SK-N-SH treated with all-trans-retinoic acid at 6 μM for 48 hours (cell line): ENCODE data around the gene KANSL1L.

Experiments
- ATAC-seq: fragments of 200-7000 bp; cut with Tn5 transposase; 3 replicates; pipeline ENCODE4 v1.9.1; 2020; ENCODE audit warnings: mild to moderate bottlenecking, moderate library complexity
- ARNTL ChIP-seq: fragments of 450-650 bp; formaldehyde crosslinking; IDR thresholded peaks from 2 replicates; pipeline ENCODE4 v1.5.0; 2020; ENCODE audit warnings: low read depth, mild to moderate bottlenecking, moderate library complexity, borderline replicate concordance
- BACH2 ChIP-seq: fragments of 250-450 bp; sonication (Bioruptor Pico); IDR thresholded peaks from 2 replicates; pipeline ENCODE4 v1.9.0; 2021; ENCODE audit warnings: mild to moderate bottlenecking, borderline replicate concordance
- CSDC2 ChIP-seq: fragments of 250-450 bp; sonication (Bioruptor Pico); IDR thresholded peaks from 2 replicates; pipeline ENCODE4 v1.5.0; 2020; ENCODE audit warnings: mild to moderate bottlenecking, moderate library complexity
- ESRRG ChIP-seq: fragments of 250-450 bp; sonication (Bioruptor Pico); IDR thresholded peaks from 2 replicates; pipeline ENCODE4 v1.6.1; 2021; ENCODE audit warnings: mild to moderate bottlenecking
- GLIS3 ChIP-seq: fragments of 250-450 bp; sonication (Bioruptor Pico); IDR thresholded peaks from 2 replicates; pipeline ENCODE4 v1.5.0; 2020; ENCODE audit warnings: mild to moderate bottlenecking, moderate library complexity
- ISL1 ChIP-seq: fragments of 250-450 bp; sonication (Bioruptor Pico); IDR thresholded peaks from 2 replicates; pipeline ENCODE4 v2.1.2; 2022; ENCODE audit warnings: mild to moderate bottlenecking, moderate library complexity
- OSR1 ChIP-seq: fragments of 250-450 bp; sonication (Bioruptor Pico); IDR thresholded peaks from 2 replicates; pipeline ENCODE4 v1.8.0; 2022; ENCODE audit warnings: moderate library complexity, mild to moderate bottlenecking, inconsistent platforms
- PPARA ChIP-seq: fragments of 250-450 bp; sonication (Bioruptor Pico); IDR thresholded peaks from 2 replicates; pipeline ENCODE4 v1.5.0; 2020; ENCODE audit warnings: mild to moderate bottlenecking, borderline replicate concordance
- RARB ChIP-seq: fragments of 250-450 bp; sonication (Bioruptor Pico); IDR thresholded peaks from 2 replicates; pipeline ENCODE4 v1.8.0; 2021; ENCODE audit warnings: mild to moderate bottlenecking, moderate library complexity
- SNAI2 ChIP-seq: fragments of 250-450 bp; sonication (Bioruptor Pico); IDR thresholded peaks from 2 replicates; pipeline ENCODE4 v1.5.0; 2020; ENCODE audit warnings: mild to moderate bottlenecking, moderate library complexity
- TCF4 ChIP-seq: fragments of 250-450 bp; sonication (Bioruptor Pico); IDR thresholded peaks from 2 replicates; pipeline ENCODE4 v1.8.0; 2021; ENCODE audit warnings: mild to moderate bottlenecking, moderate library complexity, borderline replicate concordance
- TOX ChIP-seq: fragments of 250-450 bp; sonication (Bioruptor Pico); IDR thresholded peaks from 2 replicates; pipeline ENCODE4 v1.8.0; 2021; ENCODE audit warnings: mild to moderate bottlenecking, moderate library complexity, borderline replicate concordance
- ZC3H10 ChIP-seq: fragments of 250-450 bp; sonication (Bioruptor Pico); IDR thresholded peaks from 2 replicates; pipeline ENCODE4 v1.5.1; 2021; ENCODE audit warnings: mild to moderate bottlenecking, moderate library complexity
- ZFP3 ChIP-seq: fragments of 250-450 bp; sonication (Bioruptor Pico); IDR thresholded peaks from 2 replicates; pipeline ENCODE4 v1.5.0; 2020; ENCODE audit warnings: mild to moderate bottlenecking, moderate library complexity
- ZFP30 ChIP-seq: fragments of 450-650 bp; formaldehyde crosslinking; IDR thresholded peaks from 2 replicates; pipeline ENCODE4 v1.5.0; 2022; ENCODE audit warnings: mild to moderate bottlenecking, moderate library complexity
- ZNF565 ChIP-seq: fragments of 450-650 bp; formaldehyde crosslinking; conservative IDR thresholded peaks from 2 replicates; pipeline ENCODE4 v1.5.0; 2020; ENCODE audit warnings: low read depth, mild to moderate bottlenecking, moderate library complexity
- ZNF70 ChIP-seq: fragments of 450-650 bp; formaldehyde crosslinking; IDR thresholded peaks from 2 replicates; pipeline ENCODE4 v1.5.0; 2020; ENCODE audit warnings: mild to moderate bottlenecking, moderate library complexity
- ZNF8 ChIP-seq: fragments of 450-650 bp; formaldehyde crosslinking; IDR thresholded peaks from 2 replicates; pipeline ENCODE4 v1.5.0; 2020; ENCODE audit warnings: mild to moderate bottlenecking, moderate library complexity
- TF ChIP-seq, protein P1 (sequence below): fragments of 250-450 bp; sonication (Bioruptor Pico); IDR thresholded peaks from 2 replicates; pipeline ENCODE4 v1.5.1; 2021; ENCODE audit warnings: mild to moderate bottlenecking, moderate library complexity
- TF ChIP-seq, protein P2 (sequence below): fragments of 250-450 bp; sonication (Bioruptor Pico); IDR thresholded peaks from 2 replicates; pipeline ENCODE4 v1.5.1; 2020; ENCODE audit warnings: low read depth, mild to moderate bottlenecking, moderate library complexity
- TF ChIP-seq, protein P3 (sequence below): fragments of 250-450 bp; sonication (Bioruptor Pico); IDR thresholded peaks from 2 replicates; pipeline ENCODE4 v1.5.0; 2020; ENCODE audit warnings: mild to moderate bottlenecking, moderate library complexity
- TF ChIP-seq, protein P4 (sequence below): fragments of 250-450 bp; sonication (Bioruptor Pico); IDR thresholded peaks from 2 replicates; pipeline ENCODE4 v1.8.0; 2020; ENCODE audit warnings: mild to moderate bottlenecking, moderate library complexity, borderline replicate concordance
- TF ChIP-seq, protein P5 (sequence below): fragments of 250-450 bp; sonication (Bioruptor Pico); IDR thresholded peaks from 2 replicates; pipeline ENCODE4 v1.8.0; 2021; ENCODE audit warnings: low read depth, mild to moderate bottlenecking, moderate library complexity, borderline replicate concordance

The KANSL1L gene

DNA sequence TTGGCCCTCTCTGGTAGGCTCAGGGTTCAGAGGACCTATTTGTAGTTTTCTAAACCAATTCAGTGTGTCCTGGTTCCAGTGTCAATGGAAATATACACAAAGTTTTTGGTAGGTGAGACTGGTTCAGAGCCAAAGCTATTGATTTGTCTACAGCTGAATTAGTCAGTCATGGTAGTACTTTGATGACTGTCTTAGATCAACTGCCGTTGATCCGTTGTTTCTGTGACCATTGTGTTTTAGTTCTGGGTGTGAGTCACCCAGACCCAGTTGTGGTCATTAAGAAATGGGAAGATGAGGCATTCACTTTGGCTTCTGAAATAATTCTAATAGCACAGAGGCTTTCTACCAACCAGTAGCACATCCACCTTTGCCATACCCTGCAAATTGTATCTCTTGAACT lies 184.8 kb downstream of the KANSL1L start:
- TF ChIP-seq TOX = no peak
- TF ChIP-seq BACH2 = no peak
- TF ChIP-seq CSDC2 (CRISPR knock-in tag) = no peak
- no peak for TF ChIP-seq ZFP30
- no peak for TF ChIP-seq ZFP3 (CRISPR knock-in tag)
- no peak for TF ChIP-seq PPARA (CRISPR knock-in tag)
- TF ChIP-seq, protein P1, sequence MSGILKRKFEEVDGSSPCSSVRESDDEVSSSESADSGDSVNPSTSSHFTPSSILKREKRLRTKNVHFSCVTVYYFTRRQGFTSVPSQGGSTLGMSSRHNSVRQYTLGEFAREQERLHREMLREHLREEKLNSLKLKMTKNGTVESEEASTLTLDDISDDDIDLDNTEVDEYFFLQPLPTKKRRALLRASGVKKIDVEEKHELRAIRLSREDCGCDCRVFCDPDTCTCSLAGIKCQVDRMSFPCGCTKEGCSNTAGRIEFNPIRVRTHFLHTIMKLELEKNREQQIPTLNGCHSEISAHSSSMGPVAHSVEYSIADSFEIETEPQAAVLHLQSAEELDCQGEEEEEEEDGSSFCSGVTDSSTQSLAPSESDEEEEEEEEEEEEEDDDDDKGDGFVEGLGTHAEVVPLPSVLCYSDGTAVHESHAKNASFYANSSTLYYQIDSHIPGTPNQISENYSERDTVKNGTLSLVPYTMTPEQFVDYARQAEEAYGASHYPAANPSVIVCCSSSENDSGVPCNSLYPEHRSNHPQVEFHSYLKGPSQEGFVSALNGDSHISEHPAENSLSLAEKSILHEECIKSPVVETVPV (CRISPR knock-in tag) = no peak
- TF ChIP-seq, protein P2, sequence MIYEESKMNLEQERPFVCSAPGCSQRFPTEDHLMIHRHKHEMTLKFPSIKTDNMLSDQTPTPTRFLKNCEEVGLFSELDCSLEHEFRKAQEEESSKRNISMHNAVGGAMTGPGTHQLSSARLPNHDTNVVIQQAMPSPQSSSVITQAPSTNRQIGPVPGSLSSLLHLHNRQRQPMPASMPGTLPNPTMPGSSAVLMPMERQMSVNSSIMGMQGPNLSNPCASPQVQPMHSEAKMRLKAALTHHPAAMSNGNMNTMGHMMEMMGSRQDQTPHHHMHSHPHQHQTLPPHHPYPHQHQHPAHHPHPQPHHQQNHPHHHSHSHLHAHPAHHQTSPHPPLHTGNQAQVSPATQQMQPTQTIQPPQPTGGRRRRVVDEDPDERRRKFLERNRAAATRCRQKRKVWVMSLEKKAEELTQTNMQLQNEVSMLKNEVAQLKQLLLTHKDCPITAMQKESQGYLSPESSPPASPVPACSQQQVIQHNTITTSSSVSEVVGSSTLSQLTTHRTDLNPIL (CRISPR knock-in tag) = no peak
- no peak for TF ChIP-seq RARB
- no peak for TF ChIP-seq GLIS3
- TF ChIP-seq ZNF8 (CRISPR knock-in tag) = no peak
- no peak for TF ChIP-seq TCF4 (CRISPR knock-in tag)
- TF ChIP-seq ZNF565 (CRISPR knock-in tag) = no peak
- no peak for ATAC-seq

DNA sequence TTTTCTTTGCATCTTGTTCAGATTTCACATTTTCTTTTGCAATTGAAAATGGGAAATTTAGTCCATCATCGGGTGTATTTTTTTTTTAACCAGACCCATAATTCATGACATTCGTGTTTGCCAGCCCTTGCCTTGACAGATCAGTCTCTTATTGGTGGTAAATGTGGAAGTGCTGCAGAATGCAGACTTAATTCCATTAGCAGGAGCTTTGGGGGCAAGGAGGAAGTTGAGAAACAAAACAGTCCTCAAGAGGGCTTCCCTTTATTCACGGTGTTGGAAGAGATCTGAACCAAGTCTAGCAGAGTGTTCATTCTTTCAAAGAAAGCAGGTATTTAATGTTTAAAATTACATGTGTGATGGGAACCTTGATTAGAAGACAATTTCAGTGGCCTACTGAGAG lies 185.3 kb downstream of the KANSL1L start:
- TF ChIP-seq, protein P2 (CRISPR knock-in tag) = no peak
- no peak for TF ChIP-seq OSR1
- TF ChIP-seq ESRRG (CRISPR knock-in tag) = no peak
- TF ChIP-seq ZNF565 (CRISPR knock-in tag) = no peak
- TF ChIP-seq ZC3H10 (CRISPR knock-in tag) = no peak
- no peak for TF ChIP-seq ISL1
- TF ChIP-seq PPARA (CRISPR knock-in tag) = no peak
- TF ChIP-seq RARB = no peak
- no peak for TF ChIP-seq ZNF8 (CRISPR knock-in tag)
- ATAC-seq = no peak

DNA sequence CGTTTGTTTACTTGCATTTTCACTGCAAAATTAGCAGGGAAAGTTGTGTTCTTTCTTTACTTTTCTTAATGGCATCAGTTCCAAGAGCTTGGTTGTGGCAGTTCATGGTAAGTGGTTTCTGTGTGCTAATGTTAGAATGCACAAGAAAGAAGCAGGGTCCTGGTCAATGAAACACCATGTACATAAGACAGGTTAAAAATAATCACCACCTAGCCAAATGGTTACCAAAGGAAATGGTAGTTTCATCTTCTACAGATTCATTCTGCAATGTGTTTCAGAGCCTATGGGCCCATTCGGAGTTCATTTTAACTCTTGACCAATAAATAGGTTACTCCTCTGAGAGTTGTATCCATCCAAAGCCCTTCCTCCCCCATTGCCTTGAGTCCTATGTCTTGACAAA lies 186.9 kb downstream of the KANSL1L start:
- TF ChIP-seq, protein P3, sequence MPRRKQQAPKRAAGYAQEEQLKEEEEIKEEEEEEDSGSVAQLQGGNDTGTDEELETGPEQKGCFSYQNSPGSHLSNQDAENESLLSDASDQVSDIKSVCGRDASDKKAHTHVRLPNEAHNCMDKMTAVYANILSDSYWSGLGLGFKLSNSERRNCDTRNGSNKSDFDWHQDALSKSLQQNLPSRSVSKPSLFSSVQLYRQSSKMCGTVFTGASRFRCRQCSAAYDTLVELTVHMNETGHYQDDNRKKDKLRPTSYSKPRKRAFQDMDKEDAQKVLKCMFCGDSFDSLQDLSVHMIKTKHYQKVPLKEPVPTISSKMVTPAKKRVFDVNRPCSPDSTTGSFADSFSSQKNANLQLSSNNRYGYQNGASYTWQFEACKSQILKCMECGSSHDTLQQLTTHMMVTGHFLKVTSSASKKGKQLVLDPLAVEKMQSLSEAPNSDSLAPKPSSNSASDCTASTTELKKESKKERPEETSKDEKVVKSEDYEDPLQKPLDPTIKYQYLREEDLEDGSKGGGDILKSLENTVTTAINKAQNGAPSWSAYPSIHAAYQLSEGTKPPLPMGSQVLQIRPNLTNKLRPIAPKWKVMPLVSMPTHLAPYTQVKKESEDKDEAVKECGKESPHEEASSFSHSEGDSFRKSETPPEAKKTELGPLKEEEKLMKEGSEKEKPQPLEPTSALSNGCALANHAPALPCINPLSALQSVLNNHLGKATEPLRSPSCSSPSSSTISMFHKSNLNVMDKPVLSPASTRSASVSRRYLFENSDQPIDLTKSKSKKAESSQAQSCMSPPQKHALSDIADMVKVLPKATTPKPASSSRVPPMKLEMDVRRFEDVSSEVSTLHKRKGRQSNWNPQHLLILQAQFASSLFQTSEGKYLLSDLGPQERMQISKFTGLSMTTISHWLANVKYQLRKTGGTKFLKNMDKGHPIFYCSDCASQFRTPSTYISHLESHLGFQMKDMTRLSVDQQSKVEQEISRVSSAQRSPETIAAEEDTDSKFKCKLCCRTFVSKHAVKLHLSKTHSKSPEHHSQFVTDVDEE (CRISPR knock-in tag) = no peak
- TF ChIP-seq, protein P2 (CRISPR knock-in tag) = no peak
- TF ChIP-seq, protein P1 (CRISPR knock-in tag) = no peak
- TF ChIP-seq ZFP3 (CRISPR knock-in tag) (no peak), ZNF70 (CRISPR knock-in tag) (no peak), CSDC2 (CRISPR knock-in tag) (no peak), GLIS3 (no peak), ARNTL (CRISPR knock-in tag) (no peak), ISL1 (no peak), PPARA (CRISPR knock-in tag) (no peak), RARB (no peak), OSR1 (no peak), BACH2 (no peak), SNAI2 (no peak), ZFP30 (no peak), ZNF565 (CRISPR knock-in tag) (no peak), ZNF8 (CRISPR knock-in tag) (no peak), ZC3H10 (CRISPR knock-in tag) (no peak)
- TF ChIP-seq, protein P4, sequence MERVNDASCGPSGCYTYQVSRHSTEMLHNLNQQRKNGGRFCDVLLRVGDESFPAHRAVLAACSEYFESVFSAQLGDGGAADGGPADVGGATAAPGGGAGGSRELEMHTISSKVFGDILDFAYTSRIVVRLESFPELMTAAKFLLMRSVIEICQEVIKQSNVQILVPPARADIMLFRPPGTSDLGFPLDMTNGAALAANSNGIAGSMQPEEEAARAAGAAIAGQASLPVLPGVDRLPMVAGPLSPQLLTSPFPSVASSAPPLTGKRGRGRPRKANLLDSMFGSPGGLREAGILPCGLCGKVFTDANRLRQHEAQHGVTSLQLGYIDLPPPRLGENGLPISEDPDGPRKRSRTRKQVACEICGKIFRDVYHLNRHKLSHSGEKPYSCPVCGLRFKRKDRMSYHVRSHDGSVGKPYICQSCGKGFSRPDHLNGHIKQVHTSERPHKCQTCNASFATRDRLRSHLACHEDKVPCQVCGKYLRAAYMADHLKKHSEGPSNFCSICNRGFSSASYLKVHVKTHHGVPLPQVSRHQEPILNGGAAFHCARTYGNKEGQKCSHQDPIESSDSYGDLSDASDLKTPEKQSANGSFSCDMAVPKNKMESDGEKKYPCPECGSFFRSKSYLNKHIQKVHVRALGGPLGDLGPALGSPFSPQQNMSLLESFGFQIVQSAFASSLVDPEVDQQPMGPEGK (CRISPR knock-in tag) = no peak
- TF ChIP-seq, protein P5, sequence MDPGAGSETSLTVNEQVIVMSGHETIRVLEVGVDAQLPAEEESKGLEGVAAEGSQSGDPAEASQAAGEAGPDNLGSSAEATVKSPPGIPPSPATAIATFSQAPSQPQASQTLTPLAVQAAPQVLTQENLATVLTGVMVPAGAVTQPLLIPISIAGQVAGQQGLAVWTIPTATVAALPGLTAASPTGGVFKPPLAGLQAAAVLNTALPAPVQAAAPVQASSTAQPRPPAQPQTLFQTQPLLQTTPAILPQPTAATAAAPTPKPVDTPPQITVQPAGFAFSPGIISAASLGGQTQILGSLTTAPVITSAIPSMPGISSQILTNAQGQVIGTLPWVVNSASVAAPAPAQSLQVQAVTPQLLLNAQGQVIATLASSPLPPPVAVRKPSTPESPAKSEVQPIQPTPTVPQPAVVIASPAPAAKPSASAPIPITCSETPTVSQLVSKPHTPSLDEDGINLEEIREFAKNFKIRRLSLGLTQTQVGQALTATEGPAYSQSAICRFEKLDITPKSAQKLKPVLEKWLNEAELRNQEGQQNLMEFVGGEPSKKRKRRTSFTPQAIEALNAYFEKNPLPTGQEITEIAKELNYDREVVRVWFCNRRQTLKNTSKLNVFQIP (CRISPR knock-in tag) = no peak
- ATAC-seq = no peak
